OCI-M2 (cell line): ENCODE data around the gene OPALIN.

ENCODE experiments used
- DNase-seq: peaks from one replicate; lab custom pipeline; 2025; ENCODE audit not compliant: unreplicated experiment; lab: John Stamatoyannopoulos, UW

The OPALIN gene

DNA sequence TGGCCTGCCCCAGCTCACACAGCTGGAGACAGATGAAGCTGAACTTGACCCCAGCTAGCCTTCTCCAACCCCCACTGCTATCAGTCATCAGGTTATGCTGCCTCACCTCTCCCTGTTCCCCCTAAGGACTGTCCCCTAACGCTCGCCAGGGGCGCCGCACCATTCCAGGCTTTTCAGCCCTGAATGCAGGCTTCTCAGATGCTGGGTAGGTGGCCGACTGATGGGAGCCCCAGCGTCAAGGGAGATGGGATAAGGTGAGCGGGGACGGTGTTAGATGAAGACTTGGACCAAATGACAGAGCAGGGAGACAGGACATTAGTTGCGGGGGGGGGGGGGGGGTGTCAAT, 15.8 kb upstream of the OPALIN start:
- DNase-seq, result no peak

DNA sequence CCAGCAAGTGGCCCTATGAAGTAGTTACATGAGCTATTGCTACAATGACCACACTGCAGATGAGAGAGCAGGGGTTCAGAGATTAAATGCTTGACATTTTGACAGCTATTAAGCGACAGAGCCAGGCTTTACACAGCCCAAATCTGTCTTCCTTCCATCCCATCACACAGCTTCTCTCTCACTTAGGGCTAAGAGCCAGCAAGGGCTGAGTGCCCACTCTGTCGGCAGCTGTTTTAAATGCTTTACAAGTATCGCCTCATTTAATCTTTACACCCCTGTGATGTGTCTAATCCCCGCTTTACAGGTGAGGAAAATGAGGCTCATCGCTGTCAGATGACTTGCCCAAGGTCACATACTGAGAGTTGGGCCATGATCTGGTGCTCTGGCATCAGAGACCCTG, 15.2 kb upstream of the OPALIN start:
- DNase-seq, result no peak

DNA sequence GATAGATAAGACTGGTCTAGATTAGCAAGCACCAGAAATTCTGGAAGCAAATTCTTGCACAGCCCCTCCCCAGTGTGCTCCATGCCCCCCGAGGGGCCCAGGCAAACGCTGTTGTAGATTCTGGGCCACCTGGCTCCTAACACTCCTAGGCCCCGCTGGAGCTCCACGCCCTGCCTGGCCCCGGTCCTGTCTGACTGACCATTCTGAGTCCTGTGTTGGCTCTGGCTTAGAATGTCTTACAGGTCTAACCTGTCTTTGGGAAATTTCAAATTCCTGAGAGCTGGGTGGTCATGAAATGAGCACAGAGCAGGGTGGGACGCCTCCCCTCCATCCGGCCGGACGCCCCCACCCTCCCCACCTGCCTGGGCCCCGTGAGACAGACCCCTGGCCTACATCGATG, 12.6 kb upstream of the OPALIN start:
- DNase-seq, result no peak

DNA sequence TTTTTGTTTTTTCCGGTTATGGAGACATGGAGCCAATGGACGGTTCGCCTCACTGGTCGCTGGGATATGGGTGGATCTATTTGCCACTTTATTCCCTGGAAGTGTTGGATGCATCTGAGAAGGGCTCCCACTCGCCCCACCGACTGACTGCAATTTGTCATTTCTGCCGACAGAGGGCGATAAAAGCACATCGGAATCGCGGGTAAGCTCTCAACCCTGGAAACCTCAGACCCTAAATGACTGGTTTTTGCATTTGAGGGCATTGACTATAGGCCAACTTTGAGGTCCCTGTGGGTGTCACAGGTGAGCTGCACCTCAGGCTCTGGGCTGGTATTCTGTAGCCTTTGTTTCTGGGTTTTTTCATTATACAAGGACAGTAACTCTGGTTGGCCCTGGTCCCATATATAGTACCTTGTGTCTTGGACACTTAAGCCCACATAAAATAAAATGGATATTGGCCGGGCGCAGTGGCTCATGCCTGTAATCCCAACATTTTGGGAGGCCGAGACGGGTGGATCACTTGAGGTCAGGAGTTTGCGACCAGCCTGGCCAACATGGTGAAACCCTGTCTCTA, 11.9 kb upstream of the OPALIN start:
- DNase-seq, result peak; percentile 5

DNA sequence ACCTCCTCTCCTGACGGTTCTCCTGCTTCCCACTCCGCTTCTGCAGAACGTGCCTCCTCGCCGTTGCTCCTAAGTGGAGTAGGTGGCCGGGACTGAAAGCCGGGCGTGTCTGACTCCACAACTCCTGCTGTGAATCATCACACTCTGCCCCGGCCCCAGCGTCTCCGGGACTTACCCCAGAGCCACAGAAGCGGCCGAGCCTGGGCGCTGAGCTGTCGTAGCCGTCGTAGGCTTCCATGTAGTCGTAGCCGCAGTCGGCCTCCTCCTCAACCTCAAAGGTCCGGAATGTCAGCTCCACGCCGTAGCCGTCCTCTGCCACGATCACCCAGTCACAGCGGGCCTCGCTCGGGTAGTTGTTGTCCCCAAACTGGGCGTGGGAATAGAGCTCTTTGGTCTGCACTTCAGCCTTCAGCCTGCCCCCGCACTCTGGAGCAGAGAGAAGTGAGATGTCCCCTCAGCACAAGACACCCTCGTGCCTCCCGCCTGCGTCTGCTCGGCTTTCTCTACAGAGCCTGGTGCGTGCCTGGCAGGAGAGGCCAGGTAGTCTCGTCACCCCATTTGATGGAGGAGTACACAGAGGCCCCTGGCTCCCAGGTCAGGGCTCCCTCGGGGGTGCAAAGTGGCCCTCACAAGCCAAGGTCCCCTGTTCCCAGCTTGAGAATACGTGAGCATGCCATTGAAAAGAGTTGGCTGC, 11.2 kb upstream of the OPALIN start:
- DNase-seq, result no peak

DNA sequence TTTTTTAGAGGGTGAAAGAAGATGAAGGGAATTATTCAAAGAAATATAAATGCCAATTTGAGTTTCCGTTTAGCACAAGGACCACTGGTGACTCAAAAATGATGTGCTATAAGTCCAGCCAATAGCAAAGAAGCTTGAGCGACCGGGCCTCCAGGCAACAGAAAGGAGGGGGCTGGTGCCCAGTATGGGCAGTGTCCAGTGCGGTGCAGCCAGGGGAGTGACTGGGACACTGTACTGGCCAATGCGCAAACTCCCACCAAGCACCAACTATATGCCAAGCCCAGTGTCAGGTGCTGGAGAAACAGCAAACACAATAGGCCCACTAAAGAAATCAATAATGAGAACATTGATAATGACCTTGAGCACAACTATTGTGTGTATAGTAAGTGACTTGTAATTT, 10.2 kb upstream of the OPALIN start:
- DNase-seq, result no peak

DNA sequence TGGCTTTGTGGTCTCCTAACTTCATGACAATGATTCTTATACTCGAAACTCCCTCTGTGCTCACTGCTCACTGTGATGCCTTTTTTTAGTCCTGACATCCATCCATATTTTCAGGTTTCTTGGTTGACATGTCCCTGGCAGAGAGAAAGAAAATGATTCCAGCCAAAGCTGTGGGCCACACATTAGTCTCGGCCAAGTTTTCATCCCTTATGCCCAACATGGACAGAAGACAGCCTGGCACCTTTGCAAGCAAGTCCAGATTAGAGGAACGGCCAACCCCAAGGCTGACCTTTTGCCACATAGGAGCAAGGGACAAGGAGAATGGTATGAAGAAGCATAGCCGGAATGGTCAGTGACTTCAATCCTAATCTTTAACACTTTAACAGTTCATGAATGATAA, 8.7 kb upstream of the OPALIN start:
- DNase-seq, result no peak

DNA sequence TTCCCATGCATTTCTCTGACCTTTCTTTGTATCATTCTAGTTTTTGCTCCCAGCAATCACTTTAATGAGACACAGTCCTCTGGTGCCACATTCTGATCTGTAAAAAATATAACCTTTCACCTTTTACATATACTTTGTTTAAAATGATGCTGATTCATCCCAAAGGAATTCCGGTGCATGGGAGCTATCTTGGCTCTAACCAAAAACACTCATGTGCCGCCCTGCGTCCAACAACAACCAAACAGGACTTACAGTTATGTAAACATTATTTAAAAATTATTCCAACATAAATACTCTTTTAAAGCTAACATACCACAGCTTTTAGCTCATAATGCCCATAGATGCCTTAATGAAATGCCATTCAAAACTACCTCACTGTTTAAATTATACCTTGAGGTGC, 7.7 kb upstream of the OPALIN start:
- DNase-seq, result no peak

DNA sequence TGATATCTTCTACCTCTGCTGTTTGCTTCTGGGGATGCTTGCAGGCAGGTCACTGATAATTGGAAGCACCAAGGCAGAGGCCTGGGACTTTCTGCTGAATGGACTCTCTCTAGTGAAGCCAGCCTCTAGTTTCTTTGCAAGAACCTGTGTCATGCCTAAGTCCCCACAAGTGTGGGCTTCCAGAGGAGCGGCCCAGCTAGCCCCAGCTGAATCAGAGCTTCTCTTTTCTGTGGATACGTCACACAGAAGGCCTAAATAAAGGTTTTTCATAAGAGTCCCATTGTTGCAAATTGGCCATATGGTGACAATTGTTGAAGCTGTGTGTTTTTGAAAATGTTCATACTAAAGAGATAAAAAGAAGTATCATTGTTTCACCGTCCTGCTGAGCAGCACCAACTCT, 6.8 kb upstream of the OPALIN start:
- DNase-seq, result no peak

DNA sequence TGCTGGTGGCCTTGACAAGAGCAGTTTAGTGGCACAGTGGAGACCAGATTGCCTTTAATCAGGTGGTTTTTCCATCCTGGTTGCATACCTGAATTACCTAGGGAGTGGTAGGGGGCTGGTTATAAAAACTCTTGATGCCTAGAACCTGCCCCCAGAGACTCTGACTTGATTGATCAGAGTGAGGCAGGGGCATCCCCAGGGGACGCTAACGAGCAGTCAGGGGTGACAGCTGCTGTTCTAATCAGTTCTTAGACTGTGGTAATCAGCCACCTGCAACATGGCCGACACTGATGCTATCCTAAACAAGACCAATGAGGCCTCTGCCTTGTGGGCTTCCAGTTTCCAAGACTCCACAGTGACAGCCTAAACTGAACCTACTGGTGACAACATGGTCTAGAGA, 2.0 kb upstream of the OPALIN start:
- no peak for DNase-seq

DNA sequence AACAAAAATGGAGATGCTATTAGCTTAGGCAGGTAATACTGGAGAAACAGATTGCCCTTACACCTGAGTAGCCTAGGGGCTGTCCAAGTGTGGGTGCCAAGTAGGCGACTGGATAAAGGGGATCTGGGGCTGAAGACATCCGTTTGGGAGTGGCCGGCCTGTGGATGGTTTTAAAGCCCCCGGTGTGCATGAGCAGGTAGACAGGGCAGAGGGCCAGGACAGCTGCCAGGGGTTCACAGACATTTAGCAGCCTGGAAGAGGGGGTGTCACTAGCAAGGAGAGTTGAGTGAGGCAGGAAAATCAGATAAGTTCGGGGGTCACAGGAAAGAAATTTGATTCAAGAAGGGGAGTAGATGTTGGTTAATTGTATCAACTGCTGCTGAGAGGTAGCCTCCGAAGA, 1.5 kb upstream of the OPALIN start:
- DNase-seq, result no peak

DNA sequence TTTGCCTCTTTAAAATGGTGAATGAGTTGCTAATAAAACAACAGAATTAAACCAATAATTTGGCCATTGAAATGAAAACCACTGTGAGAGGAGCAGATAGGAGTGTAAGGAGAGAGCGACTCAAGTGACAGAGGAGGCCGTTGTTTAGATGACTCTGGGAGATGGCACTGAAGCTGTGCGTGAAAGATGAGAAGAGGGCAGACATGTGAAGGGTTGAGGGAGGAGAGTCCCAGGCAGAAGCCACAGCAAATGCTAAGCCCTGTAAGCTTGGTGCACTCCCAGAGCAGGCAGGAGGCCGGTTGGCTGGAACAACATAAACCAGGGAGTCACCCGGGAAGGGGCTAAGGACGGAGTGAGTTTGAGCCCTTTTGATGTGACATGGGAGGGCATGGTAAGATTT, 814 bp upstream of the OPALIN start:
- DNase-seq, result no peak

DNA sequence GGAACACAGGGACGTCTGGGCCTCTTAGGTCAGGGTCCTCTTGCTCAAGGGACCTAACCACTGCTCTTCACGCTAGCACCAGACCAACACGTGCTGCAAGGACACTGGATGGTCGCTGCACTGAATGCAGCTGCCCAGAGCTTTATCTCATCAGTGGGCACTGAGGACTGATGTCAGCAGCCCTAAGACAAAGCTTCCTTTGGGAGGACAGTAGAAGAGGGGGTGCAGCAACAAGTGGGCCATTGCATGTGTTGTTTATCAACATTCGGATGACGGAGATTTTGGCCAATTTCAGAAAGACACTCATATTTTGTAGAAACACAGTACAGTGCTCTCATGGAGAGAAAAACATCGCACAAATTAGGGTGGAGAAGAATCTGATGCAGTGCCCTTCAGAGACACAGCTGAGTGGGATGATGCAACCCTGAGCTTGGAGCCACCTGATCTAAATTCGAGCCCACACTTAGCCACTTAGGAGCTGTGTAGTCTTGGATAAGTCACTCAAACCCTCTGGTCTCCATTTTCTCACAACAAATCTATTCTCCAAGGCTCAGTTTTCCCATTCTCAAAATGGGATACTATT, 1.7 kb downstream of the OPALIN start:
- no peak for DNase-seq

DNA sequence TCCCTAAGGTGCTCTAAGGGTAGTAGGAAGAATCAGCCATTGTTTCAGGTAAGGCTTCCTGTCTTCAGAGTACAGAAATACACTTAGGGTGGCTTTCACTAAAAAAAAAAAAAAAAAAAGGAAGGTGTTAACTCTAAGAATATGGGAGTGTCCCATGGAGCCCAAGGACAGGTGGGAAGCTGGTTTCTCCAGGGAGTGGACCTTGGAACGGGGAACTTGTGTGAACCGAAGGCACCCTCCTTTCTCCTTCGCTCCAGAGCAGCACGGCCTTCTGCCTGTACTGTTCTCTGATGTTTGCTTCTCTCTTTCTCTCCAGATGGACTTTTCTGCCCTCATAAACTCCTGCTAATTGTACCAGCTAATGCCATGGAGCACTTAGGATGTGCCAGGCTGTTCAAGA, 6.2 kb downstream of the OPALIN start:
- no peak for DNase-seq

DNA sequence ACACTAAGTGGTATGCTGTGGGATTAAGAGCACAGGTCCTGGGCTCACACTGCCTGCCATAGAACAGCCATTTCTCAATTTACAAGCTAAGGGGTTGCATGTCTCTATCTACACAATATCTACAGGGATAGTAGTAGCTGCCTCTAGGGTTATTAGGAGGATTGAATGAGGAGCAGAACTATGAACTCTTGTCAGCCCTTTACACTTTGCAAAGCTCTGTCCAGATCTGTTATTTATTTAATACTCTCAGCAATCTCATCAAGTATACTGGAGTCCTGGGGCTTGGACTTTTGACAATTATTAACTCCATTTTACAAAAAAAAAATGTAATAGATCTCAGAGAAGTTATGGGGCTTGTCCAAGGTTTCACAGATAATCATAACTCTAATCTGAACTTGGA, 6.8 kb downstream of the OPALIN start:
- no peak for DNase-seq

DNA sequence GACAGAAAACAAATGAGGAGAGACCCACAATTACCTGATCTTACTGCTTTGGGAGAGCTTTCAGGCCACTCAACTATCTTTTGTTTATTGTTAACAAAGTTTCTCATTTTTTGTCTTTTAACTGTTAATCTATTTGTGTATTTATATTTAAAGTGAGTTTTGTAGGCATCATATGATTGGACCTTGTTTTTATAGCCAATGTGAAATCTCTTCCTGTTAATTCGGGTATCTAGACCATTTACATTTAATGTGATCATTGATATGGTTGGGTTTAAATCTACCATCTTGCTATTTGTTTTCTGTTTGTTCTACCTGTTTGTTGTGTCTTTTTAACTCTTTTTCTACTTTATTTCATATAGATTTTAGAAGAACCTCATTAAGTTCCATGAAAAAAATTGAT, 12.5 kb downstream of the OPALIN start:
- no peak for DNase-seq

DNA sequence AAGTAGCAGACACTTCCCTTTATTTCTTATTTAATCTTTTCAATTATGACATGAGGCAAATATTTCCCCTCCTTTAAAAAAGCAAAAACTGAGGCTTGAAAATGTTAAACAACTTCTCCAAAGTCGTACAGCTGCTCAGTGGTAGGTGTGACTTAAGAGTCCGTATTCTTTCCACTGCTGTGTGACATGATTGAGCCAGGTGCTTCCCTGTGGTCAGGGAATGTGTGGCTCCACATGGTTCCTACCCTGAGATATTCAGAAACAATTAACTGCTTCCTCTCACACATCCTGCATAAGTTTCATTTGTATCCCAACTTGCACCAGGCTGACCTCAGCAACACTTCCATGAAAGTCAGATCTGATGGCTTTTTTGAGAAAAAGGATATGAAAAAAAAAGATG, 13.6 kb downstream of the OPALIN start:
- no peak for DNase-seq

DNA sequence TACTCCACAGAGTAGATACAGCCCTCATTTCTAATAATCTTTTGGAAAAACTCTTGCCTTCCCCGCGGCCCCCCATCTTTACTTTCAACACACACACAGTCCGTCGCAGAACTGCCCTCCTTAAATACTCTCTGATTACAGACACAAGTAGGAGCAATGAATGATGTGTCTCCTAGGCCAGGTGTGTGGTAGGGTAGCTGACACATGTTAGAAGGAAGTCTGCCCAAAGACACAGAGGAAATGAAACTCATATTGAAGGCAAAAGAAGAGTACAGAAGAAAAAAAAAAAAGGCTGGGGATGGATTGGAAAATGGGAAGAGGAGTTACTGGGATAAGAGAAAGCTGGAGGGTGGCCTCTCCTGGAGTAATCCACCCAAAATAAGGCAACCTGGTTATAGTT, 14.6 kb downstream of the OPALIN start:
- no peak for DNase-seq

DNA sequence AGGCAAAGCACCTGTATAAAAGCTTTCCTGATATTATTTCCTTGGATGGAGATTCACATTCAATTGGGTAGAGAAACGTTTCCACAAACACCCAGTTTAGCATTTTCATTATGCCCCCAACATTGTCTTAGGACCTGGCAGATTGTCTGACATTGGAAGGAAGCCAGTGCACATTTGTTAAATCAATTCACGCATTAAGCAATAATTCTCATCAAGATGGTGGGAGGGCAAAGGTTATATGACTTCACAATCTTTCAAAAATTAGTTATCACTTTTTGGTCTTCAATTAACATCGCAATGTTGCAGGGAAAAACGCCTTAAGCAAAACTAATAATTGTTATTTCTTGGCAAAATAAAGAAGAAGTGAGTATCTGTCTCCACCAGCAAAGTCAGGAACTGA, 16.4 kb downstream of the OPALIN start:
- DNase-seq, result no peak

DNA sequence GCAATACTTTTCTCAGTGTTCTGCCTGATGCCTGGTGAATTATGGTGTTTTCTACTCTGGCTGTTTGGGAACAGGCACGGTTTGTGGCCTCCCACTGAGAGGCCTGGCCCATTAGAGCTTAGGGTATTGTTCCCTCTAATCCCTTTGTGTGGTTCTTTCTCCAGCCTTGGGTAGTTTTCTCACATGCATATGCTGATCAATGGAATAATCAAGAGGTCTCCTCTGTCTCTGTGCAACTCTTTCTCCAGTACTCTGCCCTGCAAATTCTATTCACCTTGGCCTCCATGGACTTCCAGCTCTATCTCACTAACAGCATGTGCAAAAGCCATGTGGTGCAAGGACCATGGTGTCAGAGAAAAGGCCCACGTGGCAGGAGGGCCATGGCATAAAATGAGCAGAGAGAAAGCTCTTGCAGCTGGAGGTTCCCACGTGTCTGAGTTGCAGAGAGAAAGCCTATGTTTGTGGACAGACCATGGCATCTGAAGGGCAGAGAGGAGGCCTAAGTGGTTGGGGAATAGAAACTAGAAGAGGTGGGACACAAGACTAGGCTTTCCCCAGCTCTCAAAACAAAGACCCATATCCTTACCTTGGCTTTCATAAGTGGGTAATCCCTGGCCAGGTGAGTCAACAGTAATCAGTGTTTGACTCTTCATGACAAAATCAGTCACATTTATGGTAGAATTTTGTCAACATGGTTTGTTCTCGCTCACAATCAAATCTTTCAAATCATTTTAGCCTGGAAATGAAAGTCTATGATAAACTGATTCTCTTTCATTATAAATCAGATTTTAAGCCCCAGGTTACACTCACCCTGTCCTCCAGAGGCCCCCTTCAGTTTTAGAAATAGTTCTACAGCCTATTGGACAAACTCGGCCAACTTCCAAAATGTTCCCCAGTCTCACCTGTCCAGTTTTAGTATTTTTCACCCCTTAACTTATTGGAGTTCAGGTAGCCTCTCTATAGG, 17.3 kb downstream of the OPALIN start:
- DNase-seq, result no peak

DNA sequence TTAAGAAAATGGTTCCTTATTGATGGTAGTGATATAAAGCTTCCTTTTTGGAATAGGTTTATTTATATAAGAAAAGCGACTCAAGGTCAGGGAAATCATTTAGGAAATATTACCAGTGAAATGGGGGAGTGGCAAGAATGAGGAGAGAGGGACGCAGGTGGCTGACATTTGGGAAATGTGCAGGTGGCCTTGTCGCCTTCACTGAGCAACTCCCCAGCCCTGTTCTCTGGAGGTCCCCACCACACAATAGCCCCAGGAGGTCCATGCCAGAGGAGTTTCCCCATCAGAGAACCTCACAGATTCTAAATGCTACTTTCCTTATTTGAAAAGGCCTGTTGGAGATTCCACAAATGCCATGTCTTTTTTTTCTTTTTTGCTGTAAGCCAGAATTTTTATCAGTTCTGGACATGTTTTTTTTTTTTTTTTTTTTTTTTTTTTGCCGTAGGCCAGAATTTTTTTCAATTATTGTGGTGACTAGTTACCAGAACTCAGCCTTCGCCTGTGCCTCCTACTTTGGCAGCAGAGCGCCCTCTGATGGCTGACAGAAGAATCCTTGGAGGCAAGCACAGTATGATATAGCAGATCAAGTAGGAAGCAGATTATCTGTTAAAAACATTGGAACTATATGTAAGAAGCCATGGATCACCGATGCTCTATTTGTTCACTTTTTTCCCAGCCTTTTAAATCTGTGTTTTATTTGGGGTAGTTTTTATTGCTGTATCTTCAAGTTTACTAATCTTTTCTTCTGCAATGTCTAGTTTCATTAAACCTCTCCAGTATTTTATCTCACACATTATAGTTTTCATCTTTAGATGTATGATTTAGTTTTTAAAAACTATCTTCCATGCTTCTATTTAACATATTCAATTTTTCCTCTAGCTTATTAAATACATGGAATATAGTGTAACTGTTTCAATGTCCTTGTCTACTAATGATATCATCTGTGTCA, 18.6 kb downstream of the OPALIN start:
- peak; percentile 9 for DNase-seq
